ENCODE measurements around the gene NOSIP.

- TF ChIP-seq CTCF (IDR thresholded peaks at IDR 0.05) (no peak), POLR2A (IDR thresholded peaks at IDR 0.05) (no peak)
Observed at GRCh38 chr19:49573009-49573408, 7.3 kb downstream of the NOSIP start.

All from uterus (tissue), 2 donors.